HG02798 (cell line): ENCODE measurements around the gene DAD1.

Experiments
- ATAC-seq: cut with Tn5 transposase; IDR thresholded peaks from one replicate; pipeline ENCODE4 v1.9.1; 2021; ENCODE audit warnings: mild to moderate bottlenecking; ENCODE audit not compliant: unreplicated experiment, poor library complexity

Gene DAD1

DNA sequence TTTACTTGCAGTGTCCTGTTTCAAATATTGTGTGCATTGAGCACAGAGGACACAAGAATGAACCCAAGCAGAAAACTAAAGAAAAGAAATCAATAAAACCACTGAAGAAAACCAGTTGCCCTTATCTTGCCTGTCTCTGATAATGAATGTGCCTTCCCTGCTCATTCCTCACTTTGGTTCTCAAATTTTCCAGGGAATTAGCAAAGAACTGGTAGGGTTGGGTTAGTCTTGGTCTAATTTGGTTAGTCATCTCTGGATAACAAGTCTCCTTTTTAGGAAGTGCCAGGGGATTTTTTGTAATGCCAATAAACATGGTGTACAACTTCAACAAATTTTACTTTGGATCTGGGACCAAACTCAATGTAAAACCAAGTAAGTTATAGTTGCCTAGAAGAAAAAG lies 65.7 kb downstream of the DAD1 start:
- no peak for ATAC-seq

DNA sequence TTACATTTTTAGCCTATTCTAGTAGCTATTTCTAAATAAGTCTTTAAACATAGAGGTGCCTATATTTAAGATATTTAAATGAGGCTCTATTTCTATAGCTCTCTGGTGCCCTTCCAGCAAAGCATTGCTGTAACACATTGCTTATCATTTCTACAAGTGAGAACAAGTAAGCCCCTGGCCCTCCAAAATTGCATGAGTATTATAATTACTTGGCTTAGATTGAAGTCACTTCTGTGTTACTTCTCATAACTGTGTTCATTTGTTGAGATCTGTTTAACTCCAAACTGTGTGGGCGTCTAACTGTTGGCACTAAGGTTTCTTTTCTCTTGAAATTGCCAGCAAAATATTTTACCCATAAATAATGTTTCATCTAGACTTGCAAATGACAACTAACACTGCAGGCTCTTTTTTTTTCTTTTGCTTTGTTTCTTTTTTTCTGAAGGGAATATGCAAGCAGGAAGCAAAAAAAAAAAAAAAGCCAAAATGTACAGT lies 66.5 kb downstream of the DAD1 start:
- ATAC-seq, result no peak

DNA sequence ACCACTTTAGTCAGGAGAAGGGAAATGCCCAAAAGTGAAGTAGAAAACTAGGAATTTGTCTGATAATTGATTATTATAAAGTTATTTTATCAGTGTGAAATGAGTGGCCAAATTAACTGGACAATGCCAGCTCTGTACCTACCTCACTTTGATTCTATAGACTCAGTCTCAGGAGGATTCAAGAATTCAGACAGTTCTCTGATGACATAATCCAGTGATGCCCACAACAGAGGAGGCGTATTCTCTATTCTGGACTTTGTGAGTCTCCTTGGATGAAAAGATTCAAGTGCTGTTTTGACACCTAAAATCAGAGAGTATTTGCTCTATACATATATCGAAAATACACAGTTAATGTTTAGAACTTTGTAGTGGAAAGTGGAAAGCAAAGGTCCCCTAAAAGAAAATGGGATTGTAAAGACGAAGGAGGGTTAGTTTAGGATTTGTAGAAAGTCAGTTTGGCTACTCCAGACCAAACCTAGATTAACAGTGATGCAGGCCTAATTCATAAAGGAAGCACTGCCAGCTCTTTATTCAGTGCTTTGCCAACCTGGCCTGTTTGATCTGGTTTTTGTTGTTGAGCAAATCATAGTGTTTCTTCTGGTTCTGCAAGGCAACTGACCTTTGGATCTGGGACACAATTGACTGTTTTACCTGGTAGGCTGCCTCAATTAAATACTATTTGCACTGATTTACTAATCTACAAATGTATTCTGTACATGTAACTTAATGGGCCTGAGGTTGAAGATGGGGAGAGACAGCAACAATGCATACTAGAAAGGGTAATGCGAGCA lies 67.4 kb downstream of the DAD1 start:
- ATAC-seq, result no peak

DNA sequence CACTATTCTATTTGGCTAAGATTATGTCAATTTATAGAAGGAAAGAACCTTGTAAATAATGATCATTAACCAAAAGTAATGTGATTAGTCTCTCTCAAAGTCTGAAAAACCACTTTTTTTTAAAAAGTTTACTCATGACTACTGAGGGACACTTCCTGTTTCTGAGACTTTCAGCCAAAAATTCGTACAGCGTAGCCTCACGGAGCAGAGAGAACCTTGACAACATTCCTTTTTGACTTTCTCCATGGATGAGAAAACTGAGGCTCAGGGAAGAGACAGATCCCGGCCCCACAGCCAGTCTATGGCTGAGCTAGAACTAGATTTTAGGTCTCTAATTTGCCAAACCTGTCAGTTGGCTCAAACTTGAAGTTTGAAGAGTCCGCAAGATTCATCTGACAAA lies 68.2 kb downstream of the DAD1 start:
- no peak for ATAC-seq

DNA sequence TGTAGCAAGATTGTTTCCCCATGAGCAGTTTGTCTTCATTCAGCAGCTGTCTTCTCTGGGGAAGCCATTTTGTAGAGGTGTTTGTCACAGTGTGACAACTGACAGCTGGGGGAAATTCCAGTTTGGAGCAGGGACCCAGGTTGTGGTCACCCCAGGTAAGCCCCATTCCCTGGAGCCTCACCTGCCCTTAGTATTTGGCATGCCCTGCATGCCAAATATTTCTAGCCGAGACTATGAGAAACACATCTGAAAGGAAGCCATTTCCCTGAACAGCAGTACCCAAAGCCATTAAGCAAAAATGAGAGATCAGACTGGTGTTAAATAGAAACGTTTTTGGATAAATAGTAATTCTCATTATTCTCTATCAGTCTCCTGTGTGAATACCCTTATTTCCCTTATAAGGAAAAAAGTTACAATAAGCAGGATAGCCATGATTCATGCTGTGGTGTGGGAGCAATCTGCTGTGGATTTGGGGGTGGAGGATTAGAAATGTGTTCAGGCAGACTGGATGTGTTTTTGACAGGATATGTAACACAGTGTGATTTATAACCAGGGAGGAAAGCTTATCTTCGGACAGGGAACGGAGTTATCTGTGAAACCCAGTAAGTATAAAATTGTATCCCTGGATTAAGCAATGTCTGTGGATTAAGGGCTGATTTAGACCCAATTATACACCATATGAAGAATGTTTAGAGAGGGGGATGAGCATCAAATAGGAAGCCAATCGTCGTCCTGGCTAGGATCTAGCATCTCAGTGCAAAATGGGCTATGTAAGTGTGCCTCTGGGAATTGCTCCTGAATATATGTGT lies 68.9 kb downstream of the DAD1 start:
- ATAC-seq, result no peak

DNA sequence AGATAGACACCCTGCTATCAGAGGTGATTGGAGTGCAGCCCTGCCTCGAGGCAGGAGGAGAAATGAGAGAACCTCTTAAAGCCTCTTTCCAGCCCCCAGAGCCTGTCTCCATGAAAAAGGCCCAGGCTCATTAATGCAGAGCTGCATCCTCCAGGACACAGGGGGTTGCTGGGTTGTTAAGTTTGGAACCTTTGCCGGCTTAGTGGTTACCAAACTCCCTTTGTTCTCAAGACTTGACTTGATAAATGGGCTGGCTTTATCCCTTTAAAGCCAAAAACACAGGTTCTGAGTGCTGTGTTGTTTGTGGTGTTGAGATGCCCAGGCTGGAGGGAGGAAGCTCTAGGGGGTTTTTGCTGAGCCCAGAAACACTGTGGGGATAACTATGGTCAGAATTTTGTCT lies 71.0 kb downstream of the DAD1 start:
- ATAC-seq, result no peak

DNA sequence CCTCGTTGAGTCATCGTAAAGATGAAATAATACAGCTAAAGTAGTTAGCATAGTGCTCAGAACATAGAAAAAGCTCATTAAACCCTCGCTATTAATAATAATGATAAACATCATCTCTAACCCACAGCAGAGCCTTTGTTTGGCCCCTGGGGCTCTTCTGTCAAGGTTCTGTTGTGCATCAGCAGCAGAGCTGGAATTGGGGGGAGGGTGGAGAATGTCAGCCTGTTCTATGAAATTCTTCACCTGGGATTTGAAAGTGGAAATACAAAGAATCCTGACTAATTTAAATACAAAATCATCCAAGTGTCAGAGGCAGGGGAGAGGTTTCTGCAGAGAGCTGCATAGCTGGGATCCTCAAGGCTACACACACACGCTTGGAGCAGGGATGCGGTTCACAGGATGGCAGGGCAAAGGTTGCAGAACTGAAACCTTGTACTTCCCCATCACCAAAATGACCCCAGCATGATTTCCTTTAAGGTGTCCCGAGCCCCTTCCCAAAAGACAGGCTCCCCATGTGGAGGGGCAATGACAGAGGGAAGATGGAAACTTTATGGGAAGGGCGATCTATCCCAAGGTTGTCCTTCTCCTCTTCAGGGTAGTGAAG lies 71.8 kb downstream of the DAD1 start:
- ATAC-seq, result no peak

DNA sequence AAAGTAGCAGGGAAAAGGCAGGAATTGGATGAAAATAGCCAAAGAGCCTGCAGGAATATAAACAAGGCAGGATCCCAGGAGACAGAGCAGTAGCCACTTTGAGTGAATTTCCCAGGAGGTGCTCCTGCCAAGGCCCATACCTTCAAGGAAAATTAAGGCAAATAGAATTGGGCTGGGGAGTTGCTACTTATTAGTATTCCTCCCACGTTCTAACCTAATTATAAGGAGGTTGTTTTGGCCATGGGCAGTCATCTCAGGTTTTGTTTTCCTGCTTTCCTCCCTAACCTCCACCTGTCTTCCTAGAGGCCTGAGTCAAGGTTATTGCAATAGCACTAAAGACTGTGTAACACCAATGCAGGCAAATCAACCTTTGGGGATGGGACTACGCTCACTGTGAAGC lies 73.1 kb downstream of the DAD1 start:
- ATAC-seq, result no peak
